AG04449 (cell line): ENCODE results near the gene ERCC5.

Experiments
- CTCF ChIA-PET: fragments of 350-600 bp; formaldehyde crosslinking; extraction: SDS; loops from one replicate; lab custom pipeline; 2021; ENCODE audit warnings: antibody characterized with exemption; lab: Yijun Ruan, JAX
- POLR2A ChIA-PET: fragments of 400-600, 350-600 bp; formaldehyde crosslinking; extraction: SDS; loops from one replicate; lab custom pipeline; 2020; ENCODE audit warnings: antibody characterized with exemption, inconsistent platforms; lab: Yijun Ruan, JAX
- DNase-seq: peaks from one replicate; pipeline ENCODE4 v3.0.0-alpha.2; 2010; ENCODE audit warnings: low read depth, low spot score
- H3K4me3 ChIP-seq: 2 replicates; pipeline ENCODE4 v1.5.1; 2011; ENCODE audit warnings: low read depth, mild to moderate bottlenecking, control low read depth, low read length
- CTCF ChIP-seq: IDR thresholded peaks from one replicate; pipeline ENCODE4 v1.5.1; 2011; ENCODE audit warnings: mild to moderate bottlenecking, moderate library complexity, low read length, control low read depth, inconsistent platforms; ENCODE audit not compliant: insufficient read depth; ENCODE audit errors: missing control alignments

The ERCC5 gene

GRCh38 chr13:102872131-102872530 is 26.3 kb downstream of the ERCC5 start:
- DNase-seq, result no peak
- CTCF ChIA-PET, result interaction anchor here (0.8 to 3.7 kb wide), 5 partner anchors 9 to 280 kb away, joined by 3 to 29 read pairs (median 3); partner anchors contain the start of gene ERCC5
- POLR2A ChIA-PET, result no interaction called here
- H3K4me3 ChIP-seq, result no peak overlapping the region
- no peak for TF ChIP-seq CTCF

- CTCF ChIA-PET, result interaction anchor here (0.8 to 3.7 kb wide), 5 partner anchors 9 to 281 kb away, joined by 3 to 29 read pairs (median 3); partner anchors contain the start of gene ERCC5
- POLR2A ChIA-PET, result no interaction called here
- TF ChIP-seq CTCF, result no peak
- DNase-seq, result no peak
- no peak overlapping the region for H3K4me3 ChIP-seq
These were observed 26.7 kb downstream of the ERCC5 start for GRCh38 chr13:102872531-102872930.

- no peak for DNase-seq
- no peak for TF ChIP-seq CTCF
- CTCF ChIA-PET, result interaction anchor here (2.1 to 2.3 kb wide), 2 partner anchors 10 to 28 kb away, joined by 5 to 8 read pairs; partner anchors contain the start of gene ERCC5
- no peak overlapping the region for H3K4me3 ChIP-seq
- POLR2A ChIA-PET, result no interaction called here
These were observed 27.8 kb downstream of the ERCC5 start for GRCh38 chr13:102873653-102874052.

- ChIA-PET POLR2A (interaction anchor here (1.1 kb wide), 1 partner anchor 279 kb away, joined by 3 read pairs; the partner anchor contains the start of gene TPP2), CTCF (interaction anchor here (1.2 to 2.3 kb wide), 3 partner anchors 11 to 295 kb away, joined by 4 to 8 read pairs (median 5); partner anchors contain the start of gene ERCC5)
- no peak overlapping the region for H3K4me3 ChIP-seq
- no peak for TF ChIP-seq CTCF
- no peak for DNase-seq
These were observed 29.4 kb downstream of the ERCC5 start for GRCh38 chr13:102875256-102875655.

- no peak for TF ChIP-seq CTCF
- no peak overlapping the region for H3K4me3 ChIP-seq
- ChIA-PET POLR2A (no interaction called here), CTCF (no interaction called here)
- DNase-seq, result no peak
These were observed 31.5 kb downstream of the ERCC5 start for GRCh38 chr13:102877303-102877702.

- DNase-seq, result no peak
These were observed 32.6 kb downstream of the ERCC5 start for GRCh38 chr13:102878481-102878880.

More at GRCh38 chr13:102878481-102878880, 32.6 kb downstream of the ERCC5 start:
- TF ChIP-seq CTCF, result no peak
- CTCF ChIA-PET, result interaction anchor here (1.5 kb wide), 1 partner anchor 8 kb away, joined by 7 read pairs; no protein-coding TSS in a partner anchor
- POLR2A ChIA-PET, result no interaction called here
- H3K4me3 ChIP-seq, result no peak overlapping the region
